ENCODE measurements around the gene CFAP45.
A peak's percentile ranks its signal among the peaks of the same experiment; 100 is the strongest.

CFAP45 gene

GRCh38 chr1:159938905-159939677 is 39.1 kb upstream of the CFAP45 start:
- no peak for TF ChIP-seq FOXP2 (optimal IDR thresholded peaks at IDR 0.05; ENCODE audit: borderline replicate concordance, extremely low read depth, extremely low read length, insufficient read depth)

GRCh38 chr1:159938211-159938852 is 38.4 kb upstream of the CFAP45 start:
- no peak for TF ChIP-seq FOXP2 (optimal IDR thresholded peaks at IDR 0.05; ENCODE audit: borderline replicate concordance, extremely low read depth, extremely low read length, insufficient read depth)
- no peak for TF ChIP-seq SIN3A (IDR thresholded peaks at IDR 0.05; ENCODE audit: borderline replicate concordance, insufficient read depth, low read length)
- TF ChIP-seq REST (IDR thresholded peaks at IDR 0.05; ENCODE audit: insufficient read depth in 1 of 2, low read depth in 2 of 2, low read length in 2 of 2): no peak
- no peak for TF ChIP-seq POLR2AphosphoS5 (IDR thresholded peaks at IDR 0.05; ENCODE audit: low read depth, low read length)
- no peak for TF ChIP-seq TAF1 (IDR thresholded peaks at IDR 0.05; ENCODE audit: borderline replicate concordance, insufficient read depth, low read length)

- TF ChIP-seq TAF1 (IDR thresholded peaks at IDR 0.05; ENCODE audit: borderline replicate concordance, insufficient read depth, low read length) (no peak), POLR2AphosphoS5 (IDR thresholded peaks at IDR 0.05; ENCODE audit: low read depth, low read length) (no peak), SIN3A (IDR thresholded peaks at IDR 0.05; ENCODE audit: borderline replicate concordance, insufficient read depth, low read length) (no peak), FOXP2 (optimal IDR thresholded peaks at IDR 0.05; ENCODE audit: borderline replicate concordance, extremely low read depth, extremely low read length, insufficient read depth) (no peak), REST (IDR thresholded peaks at IDR 0.05; ENCODE audit: insufficient read depth in 1 of 2, low read depth in 2 of 2, low read length in 2 of 2) (no peak)
Measured at GRCh38 chr1:159937054-159937750, 37.2 kb upstream of the CFAP45 start.

- no peak for TF ChIP-seq POLR2AphosphoS5 (IDR thresholded peaks at IDR 0.05; ENCODE audit: low read depth, low read length)
- no peak for TF ChIP-seq TAF1 (IDR thresholded peaks at IDR 0.05; ENCODE audit: borderline replicate concordance, insufficient read depth, low read length)
- TF ChIP-seq FOXP2 (optimal IDR thresholded peaks at IDR 0.05; ENCODE audit: borderline replicate concordance, extremely low read depth, extremely low read length, insufficient read depth): no peak
- TF ChIP-seq SIN3A (IDR thresholded peaks at IDR 0.05; ENCODE audit: borderline replicate concordance, insufficient read depth, low read length): no peak
Measured at GRCh38 chr1:159936273-159936904, 36.4 kb upstream of the CFAP45 start.

- TF ChIP-seq REST (IDR thresholded peaks at IDR 0.05; ENCODE audit: insufficient read depth in 1 of 2, low read depth in 2 of 2, low read length in 2 of 2) (peak; percentile 68 to 91), FOXP2 (optimal IDR thresholded peaks at IDR 0.05; ENCODE audit: borderline replicate concordance, extremely low read depth, extremely low read length, insufficient read depth) (no peak)
Measured at GRCh38 chr1:159935719-159936272, 35.8 kb upstream of the CFAP45 start.
